ENCODE data around the gene SLF2.
"Not testable (repeated sequence)": the region's sequence is repeated elsewhere in the genome, so short reads cannot be mapped to it uniquely, and the experiment has no call there.

The SLF2 gene

DNA sequence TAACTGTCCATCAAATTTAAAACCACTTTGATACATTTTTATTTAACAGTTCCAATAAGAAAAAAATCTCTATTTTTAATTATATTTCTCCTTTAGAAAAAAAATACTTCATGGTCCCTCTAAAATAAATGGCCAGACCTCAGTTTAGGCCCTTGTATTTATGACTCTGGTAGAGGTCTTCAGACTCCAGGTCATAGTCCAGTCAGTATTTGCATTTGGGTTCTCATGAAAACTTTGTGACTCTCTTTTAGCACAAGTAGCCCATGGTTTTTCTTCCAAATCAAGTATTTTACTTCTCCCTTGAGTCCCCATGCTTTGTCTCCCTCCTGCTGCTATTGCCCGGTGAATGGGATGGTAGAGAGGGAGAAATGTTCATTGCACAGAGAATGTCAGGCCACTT is 51.1 kb downstream of the SLF2 start:
- no peak for DNase-seq

DNA sequence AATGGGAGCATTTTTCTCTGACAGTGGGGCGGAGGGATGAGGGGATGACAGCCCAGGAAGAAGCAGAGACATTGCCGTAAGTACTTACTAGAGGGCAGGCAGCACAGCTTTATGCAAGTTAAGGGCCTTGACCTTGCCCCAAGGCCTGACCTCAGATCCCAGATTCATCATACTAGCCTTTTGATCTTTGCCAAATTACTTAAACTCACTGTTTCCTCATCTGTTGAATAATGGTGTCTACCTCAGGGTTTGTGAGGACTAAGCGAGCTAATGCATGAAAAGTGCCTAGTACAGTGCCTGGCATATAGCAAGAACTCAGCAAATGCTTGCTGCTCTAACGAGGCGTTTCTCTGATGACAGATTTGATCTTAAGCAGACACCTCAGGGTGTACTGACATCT is 53.1 kb downstream of the SLF2 start:
- no peak for DNase-seq

DNA sequence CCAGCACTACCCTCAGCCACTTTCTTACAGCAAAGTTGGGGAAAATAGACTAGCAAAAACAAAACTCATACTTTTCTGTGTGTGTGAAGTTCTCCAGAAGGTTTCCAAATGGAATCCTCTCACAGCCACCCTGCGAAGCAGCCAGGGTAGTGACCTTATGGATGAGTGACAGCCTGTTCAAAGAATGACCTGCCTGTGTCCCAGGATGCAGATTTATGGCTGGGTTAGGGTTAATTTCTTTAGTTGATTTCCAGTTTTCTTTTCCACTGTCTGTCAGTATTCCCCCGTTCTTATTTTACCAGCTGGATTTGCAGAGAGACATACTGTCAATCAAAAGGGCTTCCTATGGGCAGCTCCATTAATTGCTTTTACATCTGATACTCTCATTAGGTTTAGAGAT is 54.1 kb downstream of the SLF2 start:
- no peak for DNase-seq

DNA sequence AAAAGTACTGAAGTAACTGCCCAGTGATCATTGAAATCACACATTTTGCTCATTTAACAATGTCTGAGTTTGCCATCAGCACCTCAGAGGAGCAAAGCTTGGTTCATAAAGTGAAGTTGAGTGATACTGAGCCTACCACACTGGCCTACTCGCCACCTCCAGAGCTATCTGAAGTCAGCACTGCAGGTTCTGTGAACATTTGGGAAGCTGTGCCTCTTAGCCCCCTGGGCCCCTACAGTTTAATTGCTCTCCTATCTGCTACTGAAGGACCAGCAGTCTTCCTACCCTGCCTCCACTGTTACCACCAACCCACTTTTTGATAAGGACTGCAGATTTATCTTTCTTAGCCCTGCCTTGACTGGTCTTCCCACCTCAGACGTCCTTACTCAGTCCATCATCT is 54.6 kb downstream of the SLF2 start:
- DNase-seq = no peak

DNA sequence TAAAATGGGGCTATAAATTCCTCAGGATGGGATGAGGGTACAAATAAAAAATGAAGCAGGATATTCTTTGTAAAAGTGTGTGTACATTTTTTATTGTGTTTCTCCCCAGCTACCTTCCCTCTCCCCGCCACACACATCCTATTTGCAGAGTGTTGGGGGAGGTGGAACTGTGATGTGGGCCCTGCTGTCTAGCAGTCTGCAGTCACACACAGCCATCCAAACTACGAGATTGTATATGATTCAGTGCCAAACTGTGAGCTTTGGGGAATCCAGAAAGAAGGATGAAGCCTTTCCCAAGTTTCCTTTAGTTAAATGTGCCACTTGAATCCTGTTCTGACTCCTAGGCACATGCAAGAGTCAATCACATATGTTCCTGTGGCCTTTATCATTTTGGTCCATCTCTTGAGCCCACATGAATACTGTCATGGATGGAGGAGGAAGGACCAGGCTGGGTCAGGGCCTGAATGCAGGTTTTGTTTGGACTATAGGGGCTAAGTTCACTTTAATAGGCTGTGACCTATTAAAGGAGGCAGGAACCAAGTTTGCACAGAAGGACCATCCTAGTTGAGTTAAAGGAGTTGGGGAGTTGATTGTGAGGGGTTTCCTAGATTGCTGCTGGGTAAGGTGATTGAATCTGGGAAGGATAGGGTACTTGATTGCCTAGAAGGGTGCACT is 55.4 kb downstream of the SLF2 start:
- DNase-seq = no peak

DNA sequence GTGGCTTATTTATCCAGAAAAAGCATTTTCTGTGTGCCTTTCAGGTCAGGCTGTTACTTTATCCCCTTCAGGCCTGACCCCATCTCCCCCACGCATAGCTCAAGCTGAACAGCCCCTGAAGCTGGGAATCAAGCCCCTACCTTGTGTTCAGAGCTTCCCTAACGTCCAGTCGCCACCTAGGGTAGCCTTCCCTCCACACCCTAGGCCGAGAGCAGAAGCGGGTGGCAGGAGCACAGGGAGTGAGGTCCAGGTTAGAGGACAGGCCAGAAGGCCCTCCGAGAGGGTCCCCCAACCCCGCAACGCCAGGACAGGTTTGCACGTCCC is 56.1 kb downstream of the SLF2 start:
- no peak for DNase-seq

DNA sequence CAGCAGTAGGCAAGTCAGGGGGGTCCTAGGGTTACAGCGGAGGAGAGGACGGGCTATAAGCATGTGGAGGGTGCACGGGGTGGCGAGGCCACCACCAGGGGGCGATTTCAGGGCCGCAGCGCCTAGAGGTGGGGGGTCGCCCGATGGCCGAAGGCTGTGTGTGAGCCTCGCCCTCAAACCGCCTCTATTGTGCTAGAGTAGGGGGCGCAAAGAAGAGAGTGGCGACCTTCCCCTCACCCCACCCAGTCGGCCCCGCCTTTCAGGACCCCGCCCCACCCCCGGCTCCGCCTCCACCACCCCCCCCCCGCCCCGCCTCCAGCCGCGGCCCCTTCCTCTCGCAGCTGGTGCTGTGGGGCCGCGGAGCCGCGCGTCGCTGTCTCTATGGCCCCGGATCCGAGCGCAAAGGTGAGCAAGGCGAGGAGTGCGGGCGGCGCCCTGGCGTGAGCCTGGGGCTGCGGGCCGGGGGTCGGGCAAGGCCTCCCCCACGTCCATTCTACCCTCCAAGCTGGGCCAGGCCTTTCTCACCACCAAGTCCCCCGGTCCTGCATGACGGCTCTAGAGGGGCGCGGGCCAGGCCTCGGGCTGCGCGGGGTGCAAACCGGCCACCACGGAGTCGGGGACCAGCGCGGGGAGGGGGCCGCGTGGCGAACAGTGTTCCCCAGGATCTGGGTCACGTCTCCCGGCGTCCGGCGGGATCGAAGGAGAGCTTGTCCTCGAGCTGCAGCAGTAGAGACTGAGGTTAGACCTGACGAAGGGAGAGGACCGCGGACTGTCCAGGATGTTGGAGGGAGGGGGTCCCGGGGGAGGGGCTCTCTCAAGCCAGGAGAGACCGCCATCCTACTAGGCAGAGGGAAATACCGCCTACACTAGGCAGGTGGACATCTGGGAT is 56.7 kb downstream of the SLF2 start, which contains the start of gene SEMA4G:
TSS of gene SEMA4G (plus strand) at position 318 of the 889 bp plus-strand sequence. CDS start 3,409 bp downstream, outside the sequence.
- DNase-seq = peak; percentile 42

DNA sequence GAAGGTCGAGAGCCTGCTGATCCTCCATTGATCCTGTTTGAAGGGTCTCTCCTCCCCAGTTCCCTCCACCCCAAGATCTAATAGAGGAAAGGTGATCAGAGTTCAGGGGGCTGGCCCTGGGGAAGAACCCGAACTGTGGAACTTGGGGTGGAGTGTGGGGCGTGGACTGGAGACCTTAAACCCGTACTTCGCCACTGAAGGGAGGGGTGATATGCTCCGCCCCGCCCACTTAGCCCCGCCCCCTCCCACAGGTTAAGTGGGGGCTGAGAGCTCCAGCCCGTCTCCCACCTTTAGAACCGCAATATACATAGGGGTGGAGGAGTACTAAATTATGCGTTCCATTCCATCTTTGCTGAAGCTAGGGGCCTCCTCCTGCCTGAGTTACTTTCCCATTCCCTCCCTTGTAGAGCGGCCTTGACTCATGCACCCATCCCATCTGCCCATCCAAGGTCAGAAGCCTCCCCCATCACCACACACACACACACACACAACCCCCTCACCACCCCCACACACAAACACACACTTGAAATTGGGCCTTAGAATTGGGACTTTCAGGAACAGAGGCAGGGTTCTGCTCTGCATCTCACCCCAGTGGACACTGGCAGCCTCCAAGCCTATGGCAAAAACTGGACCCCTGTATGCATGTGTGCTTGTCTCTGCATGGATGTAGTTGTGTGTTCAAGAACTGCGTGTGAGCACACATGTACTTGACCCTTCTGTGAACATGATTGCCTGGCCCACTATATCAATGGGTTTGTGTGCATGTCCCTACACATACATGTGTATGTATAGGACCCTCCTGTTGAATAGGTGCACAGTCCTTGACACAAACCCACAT is 57.5 kb downstream of the SLF2 start:
- no peak for DNase-seq

DNA sequence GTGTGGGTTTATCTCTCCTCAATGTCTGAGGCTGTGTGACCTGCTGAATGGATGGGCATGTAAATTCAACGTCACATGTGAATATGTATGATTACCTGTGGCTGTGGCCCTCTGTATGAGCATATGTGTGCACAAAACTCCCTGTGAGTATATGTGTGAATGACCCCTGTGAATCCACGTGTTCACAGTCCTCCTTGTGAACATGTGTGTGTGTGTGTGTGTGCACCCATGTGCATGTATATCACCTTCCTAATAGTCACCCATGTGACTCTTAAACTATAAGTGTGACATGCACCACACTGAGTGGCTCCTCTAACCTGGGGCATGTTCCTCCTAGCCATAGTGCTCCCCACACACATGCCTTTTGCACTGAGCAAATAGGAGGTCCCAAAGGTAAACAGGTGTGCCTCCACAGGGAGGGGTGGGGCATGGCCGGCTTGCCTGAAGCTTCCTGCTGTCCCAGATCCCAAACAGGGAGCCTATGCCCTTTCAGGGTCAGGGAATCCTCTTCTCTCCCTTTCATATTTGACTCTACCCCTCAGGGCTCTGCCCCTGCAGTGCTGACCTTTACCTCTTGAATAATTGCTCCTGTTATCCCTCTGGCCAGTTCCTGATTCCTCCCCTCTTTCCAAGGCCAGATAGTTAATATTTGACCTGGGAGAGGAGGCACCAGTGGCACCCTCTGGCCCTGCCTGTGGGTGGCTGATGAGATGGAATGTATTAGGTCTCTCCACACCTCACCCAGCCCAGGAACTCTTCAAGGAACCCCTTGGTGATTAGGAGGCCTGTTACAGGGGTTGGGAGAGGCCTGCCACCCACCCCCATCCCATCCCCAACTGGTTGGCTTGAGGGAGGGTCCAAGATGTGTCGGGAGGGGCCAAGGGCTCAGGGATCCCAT is 58.4 kb downstream of the SLF2 start:
- no peak for DNase-seq

DNA sequence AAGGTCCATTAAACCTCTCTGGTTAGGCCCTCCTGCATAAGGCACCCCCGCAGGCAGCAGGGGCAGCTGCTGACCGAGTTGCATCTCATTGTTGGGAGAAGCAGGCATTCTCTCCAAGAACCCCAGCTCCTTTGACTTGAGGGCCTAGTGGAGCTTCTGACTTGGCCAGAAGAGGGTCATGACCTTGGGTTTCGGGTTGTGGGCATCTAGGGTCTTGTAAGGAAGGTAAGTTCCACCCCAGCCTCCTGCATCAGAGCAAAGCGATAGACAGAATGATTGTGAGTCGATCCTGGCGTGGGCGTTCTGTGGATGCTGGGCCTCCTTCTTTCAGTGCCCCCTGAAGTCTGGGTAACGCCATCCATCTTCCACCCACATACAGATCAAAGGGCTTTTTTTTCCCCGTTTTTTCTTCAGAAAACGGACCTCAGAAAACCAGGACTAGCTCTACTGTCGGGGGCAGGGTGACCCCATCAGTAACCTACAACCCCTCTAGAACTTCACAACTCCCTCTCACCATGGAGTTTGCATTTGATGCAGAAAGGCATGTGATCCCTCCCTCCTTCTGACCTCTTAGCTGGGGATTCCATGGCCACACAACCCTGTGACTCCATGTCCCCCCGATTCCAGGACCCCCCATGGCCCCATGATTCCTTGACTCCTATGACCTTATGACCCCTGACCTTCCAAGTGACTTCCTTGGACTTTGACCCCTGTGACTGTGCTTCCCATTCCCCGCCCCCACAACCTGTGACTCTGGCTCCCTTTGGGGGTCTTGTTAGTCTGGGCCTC is 59.5 kb downstream of the SLF2 start:
- DNase-seq = no peak

DNA sequence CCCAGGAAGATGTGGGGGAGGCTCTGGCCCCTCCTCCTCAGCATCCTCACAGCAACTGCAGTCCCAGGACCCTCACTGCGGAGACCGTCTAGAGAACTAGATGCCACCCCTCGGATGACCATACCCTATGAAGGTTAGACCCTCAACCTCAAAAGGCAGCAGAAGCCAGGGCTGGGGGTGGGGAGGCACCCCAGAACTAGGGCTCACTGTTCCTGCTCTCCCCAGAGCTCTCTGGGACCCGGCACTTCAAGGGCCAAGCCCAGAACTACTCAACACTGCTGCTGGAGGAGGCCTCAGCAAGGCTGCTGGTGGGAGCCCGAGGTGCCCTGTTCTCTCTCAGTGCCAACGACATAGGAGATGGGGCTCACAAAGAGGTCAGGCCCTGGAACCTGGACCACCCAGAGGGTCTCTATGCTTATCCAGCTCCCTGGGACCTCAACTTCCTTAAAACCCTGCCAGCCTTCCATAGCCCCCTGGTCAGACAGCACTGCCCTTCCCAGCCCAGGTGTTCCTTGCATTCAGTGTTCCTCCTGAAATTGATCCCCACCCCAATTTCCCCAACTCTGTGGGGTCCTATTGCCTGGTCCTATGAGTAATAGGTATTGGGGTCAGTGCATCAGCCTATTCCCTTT is 60.3 kb downstream of the SLF2 start:
- DNase-seq = no peak

DNA sequence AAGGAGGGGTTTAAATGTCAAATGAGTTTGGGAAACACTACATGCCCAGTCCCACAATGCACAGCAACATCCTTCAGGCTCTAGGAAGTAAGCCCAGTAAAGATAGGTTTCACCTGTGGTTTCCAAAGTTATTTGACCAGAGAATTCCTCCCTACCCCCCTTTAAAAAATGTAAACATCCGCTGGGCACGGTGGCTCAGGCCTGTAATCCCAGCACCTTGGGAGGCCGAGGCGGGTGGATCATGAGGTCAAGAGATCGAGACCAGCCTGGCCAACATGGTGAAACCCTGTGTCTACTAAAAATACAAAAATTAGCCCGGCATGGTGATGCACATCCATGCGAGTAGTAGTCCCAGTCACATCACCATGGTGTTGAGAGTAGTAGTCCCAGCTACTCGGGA is 62.6 kb downstream of the SLF2 start:
- DNase-seq = not testable (repeated sequence)

DNA sequence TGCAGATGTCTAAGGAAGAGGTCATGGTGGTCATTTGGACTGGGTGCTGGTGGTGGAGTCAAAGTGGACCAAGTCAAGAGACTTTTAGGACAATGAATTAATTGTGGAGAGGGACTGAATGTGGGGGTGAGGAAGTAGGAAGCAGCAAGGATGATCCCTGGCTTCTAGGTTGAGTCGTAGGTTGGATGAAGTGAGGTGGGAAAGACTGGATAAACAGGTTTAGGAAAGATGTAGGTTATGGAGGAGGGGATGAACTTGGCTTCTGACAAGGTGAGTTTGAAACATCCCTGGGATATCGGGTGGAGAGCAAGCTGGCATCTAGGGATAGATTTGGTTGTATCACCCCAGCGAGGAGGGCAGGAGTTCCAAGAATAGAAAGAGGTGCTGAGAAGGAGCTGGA is 64.1 kb downstream of the SLF2 start:
- no peak for DNase-seq

DNA sequence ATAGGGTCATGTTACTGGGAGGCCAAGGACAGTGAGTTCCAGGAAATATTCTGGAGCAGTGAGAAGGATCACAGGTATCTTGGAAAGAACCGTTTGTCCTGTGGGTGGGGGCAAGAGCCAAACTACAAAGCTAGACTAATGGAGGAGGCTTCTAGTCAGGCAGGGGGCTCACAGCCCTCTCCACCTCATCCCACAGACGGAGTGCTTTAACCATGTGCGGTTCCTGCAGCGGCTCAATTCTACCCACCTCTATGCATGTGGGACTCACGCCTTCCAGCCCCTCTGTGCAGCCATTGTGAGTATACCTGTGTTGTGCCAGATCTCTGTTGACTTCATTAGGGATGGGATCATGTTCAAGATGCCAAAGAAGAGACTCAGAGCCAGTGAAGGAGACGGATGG is 64.7 kb downstream of the SLF2 start:
- no peak for DNase-seq

DNA sequence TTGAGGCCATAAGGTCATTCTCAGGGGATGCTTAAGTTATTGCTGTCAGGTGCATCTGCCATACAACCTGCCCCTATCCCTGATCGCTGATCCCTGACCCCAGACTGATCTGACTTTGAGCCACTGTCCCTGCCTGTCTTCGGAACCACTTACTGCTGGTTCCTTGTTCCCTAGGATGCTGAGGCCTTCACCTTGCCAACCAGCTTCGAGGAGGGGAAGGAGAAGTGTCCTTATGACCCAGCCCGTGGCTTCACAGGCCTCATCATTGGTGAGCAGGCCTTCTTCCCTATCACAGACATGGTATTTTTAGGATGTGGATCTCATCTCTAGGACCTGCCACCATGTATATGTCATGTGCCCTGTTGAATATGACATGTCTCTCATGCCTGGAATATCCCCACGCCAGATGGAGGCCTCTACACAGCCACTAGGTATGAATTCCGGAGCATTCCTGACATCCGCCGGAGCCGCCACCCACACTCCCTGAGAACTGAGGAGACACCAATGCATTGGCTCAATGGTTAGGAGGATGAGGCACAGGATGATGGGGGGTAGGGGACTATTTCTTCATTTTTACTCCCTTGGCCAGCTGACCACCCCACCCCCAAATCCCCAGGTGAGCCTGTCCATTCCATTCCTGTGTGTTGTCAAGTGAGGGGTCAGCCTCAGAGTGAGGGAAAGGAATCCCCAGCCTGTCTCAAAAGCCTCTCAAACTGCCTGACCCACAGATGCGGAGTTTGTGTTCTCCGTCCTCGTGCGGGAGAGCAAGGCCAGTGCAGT is 65.5 kb downstream of the SLF2 start:
- DNase-seq = no peak

DNA sequence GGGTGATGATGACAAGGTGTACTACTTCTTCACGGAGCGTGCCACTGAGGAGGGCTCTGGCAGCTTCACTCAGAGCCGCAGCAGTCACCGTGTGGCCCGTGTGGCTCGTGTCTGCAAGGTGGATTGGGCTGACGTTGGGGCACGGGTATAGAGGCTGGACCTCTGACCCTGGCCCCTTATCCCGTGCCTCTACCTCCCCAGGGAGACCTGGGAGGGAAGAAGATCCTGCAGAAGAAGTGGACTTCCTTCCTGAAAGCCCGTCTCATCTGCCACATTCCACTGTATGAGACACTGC is 66.1 kb downstream of the SLF2 start:
- DNase-seq = no peak

DNA sequence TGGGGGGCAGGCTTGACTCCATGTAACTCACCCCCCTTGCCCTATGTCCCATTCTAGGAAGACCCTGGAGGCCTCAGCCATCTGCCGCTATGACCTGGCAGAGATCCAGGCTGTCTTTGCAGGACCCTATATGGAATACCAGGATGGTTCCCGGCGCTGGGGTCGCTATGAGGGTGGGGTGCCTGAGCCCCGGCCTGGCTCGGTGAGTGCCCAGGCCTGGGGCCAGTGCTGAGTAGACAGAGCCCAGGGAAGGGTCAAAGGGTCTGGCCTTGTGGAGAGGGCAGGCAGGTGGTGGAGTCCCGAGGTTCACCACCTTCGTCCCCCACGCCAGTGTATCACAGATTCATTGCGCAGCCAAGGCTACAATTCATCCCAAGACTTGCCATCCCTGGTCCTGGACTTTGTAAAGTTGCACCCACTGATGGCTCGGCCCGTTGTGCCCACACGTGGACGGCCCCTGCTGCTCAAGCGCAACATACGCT is 67.1 kb downstream of the SLF2 start:
- no peak for DNase-seq

DNA sequence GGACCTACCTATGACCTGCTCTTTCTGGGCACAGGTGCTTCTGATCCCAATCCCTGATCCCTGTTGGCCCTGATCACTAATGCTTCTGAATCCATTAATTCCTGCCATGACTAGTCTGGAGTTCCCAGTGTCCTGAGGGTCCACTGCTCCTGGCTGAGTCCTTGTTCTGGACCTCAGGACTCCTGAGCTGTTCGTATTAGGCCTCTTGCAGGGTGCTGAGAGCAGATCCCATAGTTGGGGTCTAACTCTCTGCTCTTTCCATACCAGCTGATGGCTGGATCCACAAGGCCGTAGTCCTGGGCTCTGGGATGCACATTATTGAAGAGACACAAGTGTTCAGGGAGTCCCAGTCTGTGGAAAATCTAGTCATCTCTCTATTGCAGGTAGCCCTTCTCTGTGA is 67.5 kb downstream of the SLF2 start:
- no peak for DNase-seq

DNA sequence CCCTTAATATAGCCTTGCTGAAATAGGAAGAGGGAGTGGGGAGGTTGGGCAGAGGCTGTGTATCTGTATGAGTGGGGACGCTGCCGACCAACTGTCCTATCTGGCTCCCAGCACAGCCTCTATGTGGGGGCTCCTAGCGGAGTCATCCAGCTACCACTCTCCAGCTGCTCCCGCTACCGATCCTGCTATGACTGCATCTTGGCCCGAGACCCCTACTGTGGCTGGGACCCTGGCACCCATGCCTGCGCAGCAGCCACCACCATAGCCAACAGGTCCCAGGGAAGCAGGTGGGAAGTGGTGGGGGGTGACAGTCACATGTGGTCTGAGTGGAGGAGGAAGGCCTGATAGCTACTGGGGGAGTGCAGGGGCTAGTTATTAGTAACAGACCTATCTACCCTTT is 67.9 kb downstream of the SLF2 start:
- no peak for DNase-seq

DNA sequence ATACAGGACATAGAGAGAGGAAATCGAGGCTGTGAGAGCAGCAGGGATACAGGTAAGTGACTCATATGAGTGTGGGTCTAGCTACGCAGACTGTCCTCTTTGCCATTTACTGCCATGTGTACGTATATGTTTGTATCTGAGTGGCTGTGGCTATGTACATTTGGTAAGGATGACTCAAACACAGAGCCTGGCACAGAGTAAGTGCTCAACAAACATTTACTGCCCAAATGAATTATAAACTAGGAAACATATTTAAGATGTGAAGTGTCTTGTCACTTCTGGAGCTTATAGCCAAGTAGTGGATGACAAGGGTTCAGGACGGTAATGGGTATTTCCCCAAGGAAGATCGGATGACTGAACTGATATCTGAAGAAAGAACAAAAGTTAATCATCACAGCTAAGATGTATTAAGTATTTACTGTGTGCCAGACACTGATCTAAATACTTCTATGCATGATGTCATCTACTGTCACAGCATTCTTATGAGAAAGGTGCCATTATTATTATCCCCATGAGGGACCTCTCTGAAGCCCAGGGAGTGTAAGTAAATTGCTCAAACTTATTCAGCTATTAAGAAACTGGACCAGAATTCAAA is 68.5 kb downstream of the SLF2 start:
- no peak for DNase-seq
